Activated T-helper 1 cell treated with Interleukin-2 at 50 U/mL for 16 hours (primary cell): ENCODE data around the gene ATAD1.

Source experiments
- DNase-seq: peaks from one replicate; pipeline ENCODE4 v3.0.0-alpha.2; 2020; ENCODE audit warnings: low read depth

Gene ATAD1

GRCh38 chr10:87713707-87714106 is 104.3 kb downstream of the ATAD1 start:
- no peak for DNase-seq

GRCh38 chr10:87712913-87713616 is 105.0 kb downstream of the ATAD1 start:
- DNase-seq = no peak

- no peak for DNase-seq
These were observed 110.8 kb downstream of the ATAD1 start for GRCh38 chr10:87707254-87707653.

GRCh38 chr10:87706731-87707130 is 111.3 kb downstream of the ATAD1 start:
- no peak for DNase-seq

- no peak for DNase-seq
These were observed 112.7 kb downstream of the ATAD1 start for GRCh38 chr10:87705339-87705738.

GRCh38 chr10:87703771-87704170 is 114.3 kb downstream of the ATAD1 start:
- no peak for DNase-seq

- DNase-seq = no peak
These were observed 115.1 kb downstream of the ATAD1 start for GRCh38 chr10:87702973-87703294.

GRCh38 chr10:87702260-87702972 is 115.6 kb downstream of the ATAD1 start:
- DNase-seq = no peak
